HG03196 (cell line): ENCODE data around the gene GCN1.

ENCODE experiments used
- ATAC-seq: cut with Tn5 transposase; IDR thresholded peaks from one replicate; pipeline ENCODE4 v1.9.1; 2021; ENCODE audit not compliant: unreplicated experiment

The GCN1 gene

DNA sequence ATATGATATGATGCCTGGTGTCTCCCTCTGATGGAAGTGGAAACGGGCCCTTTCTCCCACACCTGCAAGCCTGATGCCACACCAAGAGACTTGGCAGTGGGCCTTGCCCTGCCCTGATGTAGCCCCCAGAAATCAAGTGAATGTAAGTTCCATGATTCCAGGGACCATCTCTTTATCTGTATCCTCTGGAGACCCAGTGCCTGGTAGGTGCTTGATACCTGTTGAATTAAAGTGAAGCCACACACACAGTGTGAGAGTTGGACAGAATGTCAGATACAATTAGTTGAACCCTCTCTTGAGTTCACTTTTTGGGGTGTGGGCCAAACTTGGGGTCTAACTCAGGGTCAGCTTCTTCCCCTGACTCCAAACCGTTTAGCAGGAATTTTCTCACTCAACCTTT is 73.2 kb downstream of the GCN1 start:
- no peak for ATAC-seq

DNA sequence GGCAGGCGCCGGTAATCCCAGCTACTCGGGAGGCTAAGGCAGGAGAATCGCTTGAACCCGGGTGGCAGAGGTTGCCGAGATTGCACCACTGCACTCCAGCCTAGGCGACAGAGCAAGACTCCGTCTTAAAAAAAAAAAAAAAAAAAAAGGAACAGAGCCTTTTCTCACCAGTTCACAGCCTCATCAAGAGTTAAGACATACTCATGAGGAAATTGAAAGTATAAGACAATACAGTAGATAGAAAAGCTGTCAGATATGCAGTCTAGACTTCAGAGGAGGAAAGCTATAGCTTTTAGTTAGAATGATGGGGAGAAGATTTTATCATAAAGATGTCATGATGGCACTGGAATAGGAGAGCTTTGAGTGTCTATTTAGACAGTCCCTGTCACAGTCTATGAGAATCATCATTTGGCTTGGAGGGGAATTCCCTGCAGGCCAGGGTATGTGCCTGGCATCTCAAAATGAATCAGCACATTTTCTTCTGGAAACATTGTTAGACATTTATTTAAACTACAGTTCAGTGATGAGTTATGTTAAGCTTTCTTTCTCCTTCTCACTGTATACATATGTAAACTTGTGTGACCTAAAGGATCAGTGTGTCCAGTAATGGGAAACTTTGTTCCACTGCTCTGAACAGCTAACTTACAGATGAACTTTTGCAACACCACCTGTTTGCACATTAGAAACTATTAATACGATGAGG is 75.1 kb downstream of the GCN1 start:
- ATAC-seq, result no peak

DNA sequence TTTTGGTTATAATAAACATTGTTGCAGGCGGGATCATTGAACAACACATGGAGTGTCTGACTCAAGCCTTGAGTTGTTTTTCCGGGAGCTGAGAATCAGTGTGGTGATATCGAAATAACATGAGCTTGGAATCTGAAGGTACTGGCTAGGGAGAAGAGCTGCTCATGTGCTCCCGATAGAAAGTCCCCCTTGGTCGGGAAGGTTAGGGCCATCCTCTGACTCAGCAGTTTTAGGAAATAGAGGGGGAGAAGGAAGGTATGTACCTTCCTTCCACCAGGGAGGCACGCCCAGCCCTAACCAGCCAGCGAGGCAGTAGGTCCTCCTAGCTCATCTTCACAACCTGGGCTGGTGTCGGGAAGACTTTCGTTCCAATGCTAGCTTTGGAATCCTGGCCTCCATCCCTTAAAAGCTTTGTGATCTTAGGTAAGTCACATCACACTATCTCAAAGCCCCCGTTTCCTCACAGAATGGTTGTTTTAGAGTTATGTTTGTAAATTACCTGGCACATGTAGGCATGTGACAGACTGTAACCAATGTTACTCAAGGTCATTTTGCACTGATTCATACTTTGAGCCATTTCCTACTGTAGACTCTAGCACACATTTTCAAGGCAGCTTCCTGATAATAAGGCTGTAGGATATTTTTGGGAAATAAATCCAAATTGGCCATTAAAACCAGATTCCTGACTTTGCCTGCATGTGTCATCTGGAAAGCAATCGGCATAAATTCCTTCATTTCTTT is 76.0 kb downstream of the GCN1 start:
- no peak for ATAC-seq

DNA sequence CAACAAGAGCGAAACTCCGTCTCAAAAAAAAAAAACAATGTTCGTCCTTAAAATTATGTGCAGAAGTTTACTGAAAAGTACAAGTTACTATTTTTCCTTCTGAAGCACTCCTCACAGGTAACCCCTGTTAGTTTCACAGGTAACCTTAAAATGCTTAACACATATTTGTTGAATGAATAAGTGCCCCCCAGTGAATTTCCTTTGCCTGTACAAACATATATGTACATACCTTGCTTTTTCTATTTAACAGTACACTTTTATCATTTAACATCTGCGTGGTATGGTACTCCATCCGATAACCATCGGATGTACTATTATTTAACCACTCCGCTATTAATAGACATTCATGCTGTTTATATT is 76.6 kb downstream of the GCN1 start:
- ATAC-seq, result no peak

DNA sequence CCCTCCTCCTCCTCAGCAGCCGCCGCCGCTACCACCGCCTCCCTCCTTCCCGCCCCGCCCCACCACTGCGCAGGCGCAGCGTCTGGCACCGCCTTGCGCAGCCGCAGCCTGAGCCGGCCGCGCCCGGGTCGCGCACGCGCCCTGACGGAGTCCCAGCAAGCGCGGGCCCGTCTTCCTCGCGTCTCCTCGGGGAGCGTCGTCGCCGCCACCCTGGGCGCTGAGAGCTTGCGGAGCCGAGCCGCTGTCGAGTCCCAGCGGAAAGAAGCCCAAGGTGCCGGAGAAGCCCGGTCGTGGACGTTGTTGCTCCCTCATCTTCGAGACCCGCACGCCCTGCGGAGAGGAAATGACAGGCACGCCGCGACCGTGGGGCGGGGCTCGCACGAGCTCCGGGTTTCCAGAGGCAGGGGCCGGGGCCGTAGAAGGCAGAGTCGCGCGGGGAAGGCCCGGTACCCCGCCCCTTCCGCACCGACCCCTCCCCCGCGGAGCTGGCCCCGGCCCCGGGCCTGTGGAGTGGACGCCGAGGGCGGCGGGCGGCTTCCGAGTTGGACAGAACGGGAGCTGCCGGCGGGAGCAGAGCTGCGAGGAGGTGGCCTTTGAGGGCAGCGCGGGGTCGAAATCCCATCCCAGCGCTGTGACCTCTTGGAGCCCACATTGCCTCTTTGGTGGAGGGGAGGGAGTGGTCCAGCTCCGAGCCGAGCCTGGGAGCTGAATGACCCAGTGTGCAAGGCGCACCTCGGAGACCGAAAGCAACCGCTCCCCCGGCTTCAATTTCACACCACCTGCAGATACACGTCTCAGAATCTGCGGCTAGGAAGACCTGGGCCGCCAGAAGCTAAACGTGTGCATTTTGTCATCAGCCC is 77.5 kb downstream of the GCN1 start:
- ATAC-seq, result peak; percentile 39

DNA sequence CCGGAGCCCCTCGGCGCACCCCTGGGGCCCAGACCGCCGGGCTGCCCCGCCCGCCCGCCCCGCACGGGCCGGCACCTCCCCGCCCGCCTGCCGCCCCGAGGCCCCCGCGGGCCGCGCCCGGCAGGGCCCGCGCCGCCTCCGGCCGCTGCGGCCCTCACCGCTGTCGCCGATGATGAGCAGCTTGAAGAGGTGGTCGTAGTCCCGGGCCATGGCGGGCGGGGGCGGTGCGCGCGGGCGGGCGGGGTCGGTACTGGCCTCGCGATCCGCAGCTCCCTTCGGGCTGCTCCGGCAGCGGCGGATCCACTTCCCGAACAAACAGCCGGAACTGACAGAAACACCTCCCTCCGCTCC is 78.1 kb downstream of the GCN1 start, which contains the start of gene RAB35:
TSS of gene RAB35 (minus strand) at position 313 of the 351 bp plus-strand sequence. CDS start at position 210, 103 bp downstream.
- peak; percentile 6 for ATAC-seq

DNA sequence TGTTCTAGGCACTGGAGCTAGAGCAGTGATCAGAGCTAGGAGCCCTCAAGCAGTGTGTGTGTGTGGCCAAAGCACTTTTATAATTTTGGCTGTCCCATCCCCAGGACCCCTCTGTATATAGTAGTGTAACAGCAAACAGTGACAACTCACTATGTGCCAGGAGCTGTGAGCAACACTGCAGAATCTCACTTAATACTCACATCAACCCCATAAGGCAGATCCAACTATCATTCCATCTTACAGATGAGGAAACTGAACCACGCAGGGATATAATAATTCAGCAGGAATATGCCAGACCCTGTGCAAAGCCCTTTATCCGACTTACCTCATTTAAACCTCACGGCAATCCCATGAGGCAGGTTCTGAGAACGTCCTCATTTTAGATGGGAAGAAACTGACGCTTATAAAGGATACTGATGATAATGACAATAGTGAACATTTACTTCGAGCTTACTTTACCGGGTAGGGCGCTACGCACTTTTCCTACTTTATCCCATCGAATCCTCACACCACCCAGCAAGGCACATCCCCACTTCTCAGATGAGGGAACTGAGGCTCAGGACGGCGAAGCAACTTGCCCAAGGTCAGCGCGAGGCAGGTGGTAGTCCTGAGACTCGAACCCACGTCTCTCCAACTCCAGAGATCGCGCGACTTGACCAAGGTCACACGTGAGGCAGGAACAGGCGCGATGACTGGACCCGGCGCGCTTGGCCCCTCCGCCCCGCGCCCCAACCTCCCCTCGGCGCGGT is 78.6 kb downstream of the GCN1 start:
- ATAC-seq, result peak; percentile 4

DNA sequence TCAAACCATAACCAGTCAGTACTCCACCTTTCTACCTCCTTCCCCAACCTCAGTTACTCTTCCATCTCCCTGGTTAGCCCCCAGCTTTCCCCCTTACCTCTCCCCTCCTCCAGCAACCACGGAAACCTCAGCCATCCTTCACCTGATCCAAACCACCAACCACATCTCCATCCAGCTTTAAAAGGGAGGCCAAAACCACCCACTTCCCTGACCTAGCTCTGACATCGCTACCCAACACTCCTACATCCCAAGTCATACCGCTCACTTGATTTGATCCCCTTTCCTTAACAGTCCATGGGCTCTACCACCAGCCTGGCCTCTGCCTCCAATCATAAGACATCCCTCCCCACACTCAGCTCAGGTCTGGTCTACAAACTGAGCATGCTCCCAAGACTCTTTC is 79.4 kb downstream of the GCN1 start:
- no peak for ATAC-seq

DNA sequence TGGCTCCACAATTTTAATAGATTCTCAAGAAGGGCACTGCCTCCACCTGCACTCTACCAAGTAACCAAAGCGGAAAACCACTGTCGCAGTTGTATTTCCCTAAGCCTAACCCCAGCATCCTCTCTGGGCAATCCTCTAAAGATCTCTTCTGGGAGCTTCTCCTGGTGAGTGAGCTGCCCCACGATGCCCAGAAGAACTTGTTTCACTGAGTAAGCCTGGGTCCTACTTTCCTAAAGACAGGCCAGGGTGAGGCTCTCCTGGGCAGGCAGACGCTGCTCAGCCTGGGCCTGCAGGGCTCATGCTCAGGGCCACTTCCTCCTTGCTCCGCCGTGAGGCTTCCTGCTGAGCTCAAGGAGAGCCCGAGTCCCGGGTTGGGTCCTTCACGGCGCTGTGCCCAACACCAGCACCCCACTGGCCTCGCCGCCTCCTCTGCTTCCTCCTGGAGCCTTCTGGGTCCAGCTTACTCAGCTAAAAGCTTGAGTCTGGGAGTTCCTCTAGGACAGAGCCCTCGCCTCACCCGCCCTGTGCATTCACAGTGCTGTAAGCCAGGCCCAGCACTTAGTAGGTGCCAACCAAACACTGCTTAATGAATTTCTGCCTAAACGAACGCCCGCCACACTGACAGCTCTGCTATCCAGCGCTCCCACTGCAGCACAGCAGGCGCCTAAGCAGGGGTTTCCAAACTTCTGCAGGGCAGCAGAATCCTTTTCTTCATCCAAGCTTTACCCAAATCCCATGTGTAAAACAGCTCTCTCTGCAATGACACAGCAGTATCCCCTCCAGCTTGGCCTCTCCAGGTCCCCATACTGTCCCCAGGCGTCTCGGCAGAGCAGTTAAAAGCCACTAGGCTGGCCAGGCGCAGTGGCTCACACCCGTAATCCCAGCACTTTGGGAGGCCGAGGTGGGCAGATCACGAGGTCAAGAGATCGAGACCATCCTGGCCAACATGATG is 83.7 kb downstream of the GCN1 start:
- ATAC-seq, result peak; percentile 66

DNA sequence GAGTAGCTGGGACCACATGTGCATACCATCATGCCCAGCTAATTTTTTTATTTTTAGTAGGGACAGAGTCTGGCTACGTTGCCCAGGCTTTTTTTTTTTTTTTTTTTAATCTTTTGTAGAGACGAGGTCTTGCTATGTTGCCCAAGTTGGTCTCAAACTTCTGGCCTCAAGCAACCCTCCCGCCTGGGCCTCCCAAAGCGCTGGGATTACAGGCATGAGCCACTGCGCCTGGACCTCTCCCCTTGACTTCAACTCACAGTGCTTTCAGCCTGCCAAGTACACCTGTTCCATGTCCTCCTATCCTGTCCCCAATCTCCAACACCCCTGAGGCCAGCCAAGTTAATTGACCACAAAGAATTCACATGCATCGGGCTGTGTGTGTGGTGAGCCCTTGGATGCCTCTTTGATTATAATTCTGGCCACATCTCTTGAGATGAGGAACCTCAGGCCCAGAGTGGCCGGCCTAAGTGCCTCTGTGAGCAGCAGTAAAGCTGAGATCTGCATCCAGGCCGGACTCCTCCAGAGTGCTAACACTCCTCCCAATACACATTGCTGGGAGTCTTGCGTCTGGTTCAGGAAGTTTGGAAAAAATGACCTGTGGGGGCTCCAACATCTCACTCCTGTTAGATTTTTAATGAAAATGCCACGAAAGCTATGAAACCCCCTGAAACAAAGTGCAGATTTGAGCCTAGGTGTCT is 84.8 kb downstream of the GCN1 start:
- no peak for ATAC-seq

DNA sequence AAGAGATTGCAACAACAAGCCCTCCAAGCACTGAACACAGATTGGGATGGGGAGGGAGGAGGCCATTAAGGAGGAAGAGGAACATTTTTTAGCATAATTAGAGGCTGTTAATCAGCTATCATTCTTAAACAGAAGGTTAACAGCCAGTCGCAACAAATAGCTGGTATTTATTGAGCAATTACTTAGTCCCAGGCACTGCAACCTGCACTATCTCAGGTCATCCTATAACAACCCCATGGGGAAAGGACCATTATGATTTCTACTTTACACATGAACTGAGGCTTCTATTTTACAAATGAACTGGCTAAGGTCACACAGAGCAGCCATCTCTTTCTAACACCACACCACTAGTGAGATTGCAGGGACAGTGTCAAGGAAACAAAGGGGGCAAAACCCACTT is 88.4 kb downstream of the GCN1 start:
- no peak for ATAC-seq

DNA sequence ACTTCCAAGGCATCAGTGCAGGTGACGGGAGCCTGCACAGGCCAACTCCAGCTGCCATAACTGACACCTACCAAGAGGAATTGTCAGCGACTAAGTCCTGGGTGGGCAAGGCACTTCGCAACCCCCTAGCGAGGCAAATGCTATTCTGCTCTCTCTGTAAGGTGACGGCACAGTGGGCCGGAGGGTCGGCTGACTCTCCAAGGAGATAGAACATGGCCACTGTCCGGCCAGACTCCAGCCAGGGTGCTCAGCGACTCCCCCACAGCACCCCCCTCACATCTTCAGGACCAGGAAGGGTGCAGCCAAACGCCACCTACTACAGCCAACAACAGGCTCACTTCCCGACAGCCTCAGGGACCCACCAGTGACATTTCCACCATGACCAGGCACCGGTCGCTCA is 91.1 kb downstream of the GCN1 start:
- no peak for ATAC-seq

DNA sequence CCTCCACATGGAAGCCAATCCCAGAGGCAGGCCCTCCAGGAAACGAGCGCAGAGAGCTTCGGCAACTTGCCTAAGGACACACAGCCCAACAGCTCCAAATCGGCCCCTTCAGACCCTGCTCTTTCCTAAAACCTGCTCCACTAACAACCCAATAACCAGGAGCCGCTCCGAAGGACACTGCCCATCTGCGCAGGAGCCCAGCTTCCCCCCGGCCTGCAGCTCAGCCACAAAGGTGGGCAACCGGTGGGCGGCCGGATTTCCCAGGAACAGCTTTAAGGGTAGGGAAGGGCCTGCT is 91.5 kb downstream of the GCN1 start:
- no peak for ATAC-seq

DNA sequence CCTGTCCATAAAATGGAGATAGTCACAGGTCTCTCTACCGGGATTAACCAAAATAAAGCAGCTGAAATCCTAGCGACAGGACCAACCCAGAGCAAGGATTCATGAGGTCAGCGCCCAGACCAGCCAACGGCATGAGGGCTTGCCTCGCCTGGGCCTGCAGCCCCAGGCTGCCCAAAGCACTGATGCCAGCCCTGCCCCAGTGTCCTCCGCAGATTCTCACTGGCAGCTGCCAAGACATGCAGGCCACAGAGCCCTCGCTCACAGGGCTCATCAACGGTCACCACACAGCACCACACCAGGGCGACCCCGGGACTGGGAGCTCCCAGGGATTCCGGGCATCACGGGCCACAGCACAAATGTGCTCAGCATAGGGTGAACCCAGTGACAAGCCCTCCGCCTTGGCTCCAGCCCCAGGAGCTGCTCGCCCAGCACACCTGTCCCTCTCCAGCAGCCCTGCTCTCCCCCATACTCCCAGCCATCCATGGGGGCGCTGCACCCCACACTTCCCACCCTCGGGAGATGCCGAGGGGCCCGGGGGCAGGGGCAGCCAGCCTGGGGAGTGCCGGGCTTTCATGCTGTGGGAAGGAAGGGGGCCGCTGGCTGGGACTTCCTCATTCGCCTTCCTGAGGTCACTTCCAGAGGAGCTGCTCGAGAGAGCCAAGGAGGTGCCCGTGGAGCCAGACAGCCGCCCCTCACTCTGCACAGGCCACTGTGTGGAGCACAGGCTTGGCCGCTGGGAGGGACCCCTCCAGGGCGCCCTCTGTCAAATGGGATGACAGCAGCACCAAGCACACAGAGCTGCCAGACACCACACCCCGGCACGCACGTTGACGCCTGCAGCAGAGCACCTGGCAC is 92.1 kb downstream of the GCN1 start:
- no peak for ATAC-seq

DNA sequence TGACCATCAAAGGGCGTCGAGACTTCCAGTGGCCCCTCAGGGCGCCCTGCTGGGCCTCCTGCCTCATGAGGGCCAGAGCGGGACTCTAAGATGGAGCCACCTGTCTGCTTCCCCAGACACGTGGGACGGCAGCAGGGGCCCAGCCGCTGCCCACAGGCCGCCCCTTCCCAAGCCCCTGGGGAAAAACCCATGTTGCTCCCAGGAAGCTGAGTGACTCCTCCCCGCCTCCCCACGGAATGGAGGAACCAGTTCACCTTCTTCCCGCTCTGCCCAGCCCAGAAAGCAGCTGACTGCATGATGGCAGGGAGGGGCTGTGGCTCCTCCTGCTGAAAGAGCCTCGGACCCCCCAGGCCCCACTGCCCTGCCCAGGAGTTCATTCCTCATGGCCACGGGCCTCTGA is 92.9 kb downstream of the GCN1 start:
- no peak for ATAC-seq

DNA sequence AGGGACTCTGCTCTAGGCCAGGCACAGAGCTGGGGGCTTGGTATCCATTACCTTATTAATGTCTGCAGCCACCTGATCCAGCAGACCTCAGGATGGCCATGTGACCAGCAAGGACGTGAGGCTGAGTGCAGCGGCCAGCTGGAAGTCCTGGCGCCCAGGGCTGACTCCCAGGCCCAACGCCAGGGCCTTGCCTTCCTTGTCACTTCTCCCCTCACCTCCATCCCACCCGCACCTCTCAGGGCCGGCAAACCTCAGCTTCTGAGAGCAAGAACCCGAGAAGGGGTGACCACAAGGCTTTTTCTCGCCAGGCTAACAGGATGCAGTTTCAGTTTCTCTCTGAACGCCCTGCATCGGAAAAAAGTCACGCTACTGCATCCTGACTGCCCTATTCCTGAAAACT is 93.3 kb downstream of the GCN1 start:
- no peak for ATAC-seq

DNA sequence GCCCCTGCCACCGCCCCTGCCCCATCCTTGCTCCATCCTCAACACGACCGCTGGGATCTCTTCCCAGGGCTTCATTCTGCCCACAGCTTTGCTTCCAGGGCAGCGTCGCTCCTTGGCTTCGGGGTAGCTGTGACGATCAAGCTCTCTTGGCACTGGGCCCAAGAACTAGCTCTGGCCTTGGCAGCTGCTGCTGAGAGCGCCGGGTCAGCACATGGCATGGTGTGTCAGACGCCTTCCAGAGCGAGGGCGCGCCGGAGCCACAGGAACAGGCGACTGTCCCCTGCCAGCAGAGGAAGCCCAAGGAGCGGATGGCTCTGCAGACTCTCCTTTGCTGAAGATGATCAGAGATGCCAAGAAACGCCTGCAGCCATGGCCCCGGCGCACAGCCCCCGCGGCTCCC is 93.9 kb downstream of the GCN1 start:
- no peak for ATAC-seq

DNA sequence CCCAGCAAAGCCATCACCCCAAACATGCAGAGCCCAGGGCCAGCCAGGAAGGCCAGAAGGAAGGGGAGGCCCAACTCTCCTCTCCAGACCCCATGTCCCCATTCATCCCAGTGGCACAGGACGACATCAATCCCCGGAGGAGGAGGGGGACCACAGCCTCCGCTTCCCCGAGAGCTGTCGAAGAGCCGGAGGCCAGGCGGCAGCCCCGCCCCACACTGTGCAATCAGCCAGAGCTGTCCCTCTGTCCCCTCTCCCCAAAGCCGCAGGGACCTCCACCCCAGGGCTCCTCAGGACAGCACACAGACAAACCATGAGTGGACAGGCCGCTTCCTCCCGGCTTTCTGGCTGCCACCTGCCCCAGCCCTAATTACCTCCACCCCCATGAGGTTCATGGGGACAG is 94.8 kb downstream of the GCN1 start:
- ATAC-seq, result no peak
